ENCODE results near the gene NHERF2.

DNA sequence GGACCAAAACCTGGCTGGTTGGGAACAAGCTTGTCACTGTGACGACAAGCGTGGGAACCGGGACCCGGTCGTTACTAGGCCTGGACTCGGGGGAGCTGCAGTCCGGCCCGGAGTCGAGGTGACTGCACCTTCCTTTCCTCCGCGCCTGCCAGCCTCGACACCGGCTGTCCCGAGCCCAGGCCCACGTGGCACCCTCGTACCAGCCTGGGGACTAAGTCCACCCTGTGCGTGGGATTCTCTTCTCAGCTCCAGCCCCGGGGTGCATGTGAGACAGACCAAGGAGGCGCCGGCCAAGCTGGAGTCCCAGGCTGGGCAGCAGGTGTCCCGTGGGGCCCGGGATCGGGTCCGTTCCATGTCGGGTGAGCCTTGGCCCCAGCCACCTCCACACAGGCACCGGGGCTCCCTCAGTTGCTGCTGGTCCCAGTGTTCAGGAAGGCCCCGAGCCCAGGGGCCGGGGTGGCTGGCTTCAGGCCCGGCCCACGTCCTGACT is 52.7 kb downstream of the NHERF2 start:
- TF ChIP-seq, protein P1, sequence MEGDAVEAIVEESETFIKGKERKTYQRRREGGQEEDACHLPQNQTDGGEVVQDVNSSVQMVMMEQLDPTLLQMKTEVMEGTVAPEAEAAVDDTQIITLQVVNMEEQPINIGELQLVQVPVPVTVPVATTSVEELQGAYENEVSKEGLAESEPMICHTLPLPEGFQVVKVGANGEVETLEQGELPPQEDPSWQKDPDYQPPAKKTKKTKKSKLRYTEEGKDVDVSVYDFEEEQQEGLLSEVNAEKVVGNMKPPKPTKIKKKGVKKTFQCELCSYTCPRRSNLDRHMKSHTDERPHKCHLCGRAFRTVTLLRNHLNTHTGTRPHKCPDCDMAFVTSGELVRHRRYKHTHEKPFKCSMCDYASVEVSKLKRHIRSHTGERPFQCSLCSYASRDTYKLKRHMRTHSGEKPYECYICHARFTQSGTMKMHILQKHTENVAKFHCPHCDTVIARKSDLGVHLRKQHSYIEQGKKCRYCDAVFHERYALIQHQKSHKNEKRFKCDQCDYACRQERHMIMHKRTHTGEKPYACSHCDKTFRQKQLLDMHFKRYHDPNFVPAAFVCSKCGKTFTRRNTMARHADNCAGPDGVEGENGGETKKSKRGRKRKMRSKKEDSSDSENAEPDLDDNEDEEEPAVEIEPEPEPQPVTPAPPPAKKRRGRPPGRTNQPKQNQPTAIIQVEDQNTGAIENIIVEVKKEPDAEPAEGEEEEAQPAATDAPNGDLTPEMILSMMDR (IDR thresholded peaks at IDR 0.05), result no peak
- no peak for TF ChIP-seq POLR2A (IDR thresholded peaks at IDR 0.05)
